Stimulated activated memory B cell treated with anti-CD40 and anti-IgM and Interleukin-4, amounts not matched to agents 10 μg/mL and 1 μg/mL and 100 μg/mL, for 72 hours (primary cell): ENCODE results near the gene AXIN2.
A peak's percentile ranks its signal among the peaks of the same experiment; 100 is the strongest.

Experiments used
- ATAC-seq: fragments of 150-1000 bp; cut with Tn5 transposase; 2 replicates; pipeline ENCODE4 v1.10.0; 2021
- H3K27ac Mint-ChIP-seq: one replicate; pipeline ENCODE4 v1.8.0; 2022; ENCODE audit warnings: mild to moderate bottlenecking, mixed read lengths
- H3K27me3 Mint-ChIP-seq: one replicate; pipeline ENCODE4 v1.8.0; 2022; ENCODE audit warnings: mixed read lengths
- H3K36me3 Mint-ChIP-seq: one replicate; pipeline ENCODE4 v1.8.0; 2022; ENCODE audit warnings: mixed read lengths
- H3K4me1 Mint-ChIP-seq: one replicate; pipeline ENCODE4 v1.8.0; 2022; ENCODE audit warnings: mixed read lengths
- H3K4me3 Mint-ChIP-seq: one replicate; pipeline ENCODE4 v1.8.0; 2022; ENCODE audit warnings: mild to moderate bottlenecking, moderate library complexity, mixed read lengths
- H3K9me3 Mint-ChIP-seq: one replicate; pipeline ENCODE4 v1.8.0; 2022; ENCODE audit warnings: mixed read lengths

AXIN2 gene

DNA sequence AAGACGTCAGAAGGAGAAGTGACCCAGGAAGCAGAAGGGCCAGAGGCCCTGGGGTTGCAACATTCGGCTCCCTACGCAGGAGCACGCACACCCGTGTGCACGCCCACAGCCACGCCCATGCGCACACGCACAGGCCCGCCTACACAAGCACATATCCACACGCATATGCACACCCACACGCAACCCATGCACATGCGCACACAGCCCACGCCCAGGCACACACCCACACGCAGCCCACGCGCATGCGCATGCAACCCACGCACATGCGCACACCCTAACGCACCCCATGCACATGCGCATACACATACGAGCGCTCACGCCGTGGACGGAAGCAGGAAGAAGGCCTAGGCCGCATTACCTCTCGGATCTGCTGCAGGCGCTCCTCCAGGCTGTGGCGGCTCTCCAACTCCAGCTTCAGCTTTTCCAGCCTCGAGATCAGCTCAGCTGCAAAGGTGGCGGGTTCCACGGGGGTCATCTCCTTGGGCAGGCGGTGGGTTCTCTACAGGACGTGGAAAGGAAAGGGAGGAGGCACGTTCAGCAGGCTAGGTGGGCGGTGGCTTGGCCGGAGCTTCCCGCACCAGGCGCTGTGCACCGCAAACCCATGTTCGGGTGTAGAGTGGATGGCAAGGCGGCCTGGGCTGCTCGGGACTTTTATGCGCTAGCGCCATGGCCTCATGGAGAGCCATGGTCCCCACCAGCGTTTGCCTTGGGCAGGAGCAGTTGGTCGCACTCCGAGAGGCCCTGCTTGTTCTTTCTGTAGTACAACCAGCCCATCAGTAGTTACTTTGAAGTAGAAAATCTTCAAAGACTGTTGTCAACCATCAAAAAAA is 23.4 kb downstream of the AXIN2 start:
- peak; percentile 31 for ATAC-seq
- no peaks in the 10 kb centered on the region for H3K27me3 Mint-ChIP-seq
- H3K9me3 Mint-ChIP-seq, result no peaks in the 10 kb centered on the region
- H3K36me3 Mint-ChIP-seq, result peaks cover 5% of the 10 kb centered on the region
- no peak overlapping the region for H3K4me3 Mint-ChIP-seq
- H3K4me1 Mint-ChIP-seq, result no peaks in the 10 kb centered on the region
- H3K27ac Mint-ChIP-seq, result no peak overlapping the region

DNA sequence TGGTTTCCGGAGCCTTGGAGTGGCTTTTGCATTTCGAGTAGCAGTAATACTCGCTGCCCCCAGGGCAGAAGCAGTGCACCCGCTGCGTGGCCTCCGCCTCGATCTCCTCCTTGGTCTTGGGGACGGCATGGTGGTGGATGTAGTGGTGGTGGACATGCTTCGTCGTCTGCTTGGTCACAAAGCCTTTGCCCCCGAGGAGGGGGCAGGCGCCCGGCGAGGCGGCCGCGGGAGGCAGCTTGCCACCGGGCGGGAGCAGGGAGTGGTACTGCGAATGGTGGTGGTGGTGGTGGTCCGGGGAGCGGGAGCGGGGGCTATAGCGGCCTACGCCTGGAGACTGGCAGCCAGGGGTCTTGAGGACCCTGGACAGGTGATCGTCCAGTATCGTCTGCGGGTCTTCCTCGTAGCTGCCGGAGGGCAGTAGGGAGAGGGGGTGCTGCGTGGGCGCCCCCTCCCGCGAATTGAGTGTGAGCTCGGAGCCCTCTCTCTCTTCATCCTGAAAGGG is 24.1 kb downstream of the AXIN2 start:
- no peaks in the 10 kb centered on the region for H3K4me1 Mint-ChIP-seq
- no peak overlapping the region for H3K27ac Mint-ChIP-seq
- H3K36me3 Mint-ChIP-seq, result peaks cover 5% of the 10 kb centered on the region
- H3K4me3 Mint-ChIP-seq, result no peak overlapping the region
- no peaks in the 10 kb centered on the region for H3K27me3 Mint-ChIP-seq
- H3K9me3 Mint-ChIP-seq, result no peaks in the 10 kb centered on the region
- no peak for ATAC-seq

DNA sequence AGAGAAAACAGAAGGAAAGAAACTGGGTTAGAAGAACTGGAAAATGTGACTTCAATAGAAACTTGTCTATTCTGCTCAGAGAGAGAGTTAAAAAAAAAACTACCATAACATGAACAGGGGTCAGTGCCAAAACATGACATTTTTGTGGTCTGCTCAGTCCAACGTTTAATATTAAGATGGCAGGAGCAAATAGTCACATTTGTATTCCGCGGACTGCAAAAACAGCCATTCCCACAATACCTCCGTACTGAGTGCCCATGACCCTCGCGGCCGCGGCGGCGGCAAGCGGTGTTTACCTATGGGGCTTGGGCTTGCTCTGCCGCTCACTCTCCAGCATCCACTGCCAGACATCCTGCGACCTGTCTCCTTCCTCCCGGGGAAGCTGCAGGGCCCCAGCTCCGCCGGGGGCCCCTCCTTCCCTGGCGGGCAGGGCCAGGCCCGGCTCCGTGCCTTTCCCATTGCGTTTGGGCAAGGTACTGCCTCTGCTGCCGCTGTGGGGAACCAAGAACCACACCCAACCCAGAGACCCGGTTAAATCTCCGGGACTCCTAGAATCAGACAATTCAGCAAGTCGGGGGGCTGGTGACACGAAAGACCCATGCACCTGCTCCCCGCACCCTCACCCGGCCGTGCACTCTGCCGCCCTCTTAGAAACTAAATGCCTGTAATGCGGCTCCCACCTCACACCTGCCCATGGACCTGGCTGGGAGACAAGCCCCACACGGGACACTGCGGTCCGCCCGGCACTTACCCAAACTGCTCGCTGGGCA is 24.7 kb downstream of the AXIN2 start:
- H3K27ac Mint-ChIP-seq, result no peak overlapping the region
- peaks cover 5% of the 10 kb centered on the region for H3K36me3 Mint-ChIP-seq

DNA sequence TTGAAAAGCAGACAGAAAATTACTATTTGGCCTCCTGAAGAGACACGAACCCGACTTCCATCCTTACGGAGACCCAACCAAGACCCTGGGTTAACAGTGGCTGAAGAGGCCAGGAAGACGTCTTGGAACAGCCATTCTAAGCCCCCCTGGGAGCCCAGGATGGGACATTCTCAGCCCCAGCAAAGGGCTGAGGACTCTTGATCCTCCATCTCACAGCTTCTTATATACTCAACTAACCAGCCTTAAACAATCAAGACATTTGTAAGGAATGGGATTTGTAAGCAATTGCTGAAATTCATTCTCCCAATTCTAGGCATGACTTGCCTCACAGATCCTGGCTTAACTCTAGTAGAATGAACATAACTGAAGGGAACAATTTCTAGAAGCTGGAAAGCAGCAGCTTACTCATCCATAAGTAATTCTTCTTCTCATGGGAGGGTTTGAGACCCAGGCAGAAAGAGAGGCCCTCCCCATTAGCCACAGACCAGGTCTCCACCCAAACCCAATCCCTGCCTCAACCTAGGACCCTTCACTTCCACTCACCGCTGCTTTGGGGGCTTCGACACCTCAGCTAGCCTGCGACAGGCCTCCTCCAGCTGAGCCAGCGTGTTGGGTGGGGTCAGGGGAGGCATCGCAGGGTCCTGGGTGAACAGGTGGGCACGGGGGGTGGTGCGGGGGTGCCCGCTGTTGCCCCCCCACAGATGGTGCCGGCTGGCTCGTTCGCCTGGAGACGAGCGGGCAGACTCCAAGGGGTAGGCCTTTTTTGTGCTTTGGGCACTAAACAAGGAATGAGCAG is 25.5 kb downstream of the AXIN2 start:
- Mint-ChIP-seq H3K4me3 (no peak overlapping the region), H3K27me3 (no peaks in the 10 kb centered on the region), H3K27ac (no peak overlapping the region), H3K4me1 (no peaks in the 10 kb centered on the region), H3K9me3 (no peaks in the 10 kb centered on the region), H3K36me3 (peaks cover under 1% of the 10 kb centered on the region)
- no peak for ATAC-seq

More for the DNA sequence above, 24.7 kb downstream of the AXIN2 start:
- no peak for ATAC-seq
- Mint-ChIP-seq H3K4me1 (no peaks in the 10 kb centered on the region), H3K4me3 (no peak overlapping the region), H3K9me3 (no peaks in the 10 kb centered on the region), H3K27me3 (no peaks in the 10 kb centered on the region)

DNA sequence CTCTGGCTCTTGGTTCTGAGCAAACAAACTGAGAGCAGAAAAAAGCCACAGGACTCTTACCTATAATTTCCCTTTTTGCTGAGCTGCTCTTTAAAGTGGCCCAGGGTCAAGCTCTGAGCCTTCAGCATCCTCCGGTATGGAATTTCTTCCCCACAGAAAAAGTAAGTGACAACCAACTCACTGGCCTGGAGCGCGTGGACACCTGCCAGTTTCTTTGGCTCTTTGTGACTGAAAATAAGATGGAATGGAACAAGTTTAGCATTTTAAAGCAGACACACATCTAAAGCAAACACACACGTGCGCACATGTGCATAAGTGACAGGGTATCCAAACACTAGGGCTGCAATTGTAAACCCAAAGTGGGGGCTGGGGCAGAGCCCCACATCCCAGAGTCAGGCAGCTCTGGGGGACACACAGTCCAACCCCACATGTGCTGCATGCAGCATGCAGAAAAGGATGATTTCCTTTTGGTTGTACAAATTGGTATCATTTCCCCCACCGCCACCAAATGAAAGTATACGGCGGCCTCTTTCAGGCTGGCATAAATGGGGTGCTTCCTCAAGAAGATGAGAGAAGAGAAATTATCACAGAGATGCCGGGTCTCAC is 27.5 kb downstream of the AXIN2 start:
- no peak for ATAC-seq
- Mint-ChIP-seq H3K27me3 (no peaks in the 10 kb centered on the region), H3K4me1 (no peaks in the 10 kb centered on the region), H3K4me3 (no peak overlapping the region), H3K9me3 (no peaks in the 10 kb centered on the region), H3K36me3 (no peaks in the 10 kb centered on the region), H3K27ac (no peak overlapping the region)

DNA sequence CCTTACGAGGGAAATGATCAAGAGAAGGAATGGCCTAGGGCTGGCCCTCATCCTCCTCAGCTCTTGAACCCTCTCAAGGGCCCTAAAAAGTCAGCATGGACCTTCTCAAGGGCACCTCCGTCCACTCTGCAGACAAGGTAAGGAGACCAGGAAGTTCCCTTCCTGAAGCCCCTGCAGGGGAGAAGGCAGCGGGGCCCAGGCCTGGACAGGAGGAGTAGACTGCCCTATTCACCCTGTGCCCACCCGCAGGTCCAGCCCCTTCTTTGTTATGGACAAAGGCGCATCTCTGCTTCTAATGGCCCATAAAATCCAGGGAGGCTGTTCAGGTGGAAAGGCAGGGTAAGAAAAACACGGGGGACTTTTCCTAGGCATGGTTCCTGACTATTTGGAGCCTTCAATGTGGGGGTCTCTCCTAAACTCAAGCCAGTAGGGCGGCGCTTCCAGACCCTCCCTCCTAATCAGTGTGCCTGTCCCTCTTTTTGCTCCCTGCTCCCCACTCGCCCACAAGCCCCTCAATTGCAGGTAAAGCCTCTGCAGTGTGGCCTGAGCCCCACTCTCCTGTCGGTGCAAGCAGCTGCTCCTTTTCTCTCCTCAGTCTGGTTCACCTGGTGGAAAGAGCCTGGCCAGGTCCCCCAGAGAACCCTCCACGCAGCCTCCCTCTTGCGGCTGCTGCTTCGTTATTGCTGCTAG is 28.2 kb downstream of the AXIN2 start:
- Mint-ChIP-seq H3K27me3 (no peaks in the 10 kb centered on the region), H3K9me3 (no peaks in the 10 kb centered on the region), H3K36me3 (no peaks in the 10 kb centered on the region), H3K27ac (no peak overlapping the region), H3K4me1 (no peaks in the 10 kb centered on the region), H3K4me3 (no peak overlapping the region)
- ATAC-seq, result no peak

DNA sequence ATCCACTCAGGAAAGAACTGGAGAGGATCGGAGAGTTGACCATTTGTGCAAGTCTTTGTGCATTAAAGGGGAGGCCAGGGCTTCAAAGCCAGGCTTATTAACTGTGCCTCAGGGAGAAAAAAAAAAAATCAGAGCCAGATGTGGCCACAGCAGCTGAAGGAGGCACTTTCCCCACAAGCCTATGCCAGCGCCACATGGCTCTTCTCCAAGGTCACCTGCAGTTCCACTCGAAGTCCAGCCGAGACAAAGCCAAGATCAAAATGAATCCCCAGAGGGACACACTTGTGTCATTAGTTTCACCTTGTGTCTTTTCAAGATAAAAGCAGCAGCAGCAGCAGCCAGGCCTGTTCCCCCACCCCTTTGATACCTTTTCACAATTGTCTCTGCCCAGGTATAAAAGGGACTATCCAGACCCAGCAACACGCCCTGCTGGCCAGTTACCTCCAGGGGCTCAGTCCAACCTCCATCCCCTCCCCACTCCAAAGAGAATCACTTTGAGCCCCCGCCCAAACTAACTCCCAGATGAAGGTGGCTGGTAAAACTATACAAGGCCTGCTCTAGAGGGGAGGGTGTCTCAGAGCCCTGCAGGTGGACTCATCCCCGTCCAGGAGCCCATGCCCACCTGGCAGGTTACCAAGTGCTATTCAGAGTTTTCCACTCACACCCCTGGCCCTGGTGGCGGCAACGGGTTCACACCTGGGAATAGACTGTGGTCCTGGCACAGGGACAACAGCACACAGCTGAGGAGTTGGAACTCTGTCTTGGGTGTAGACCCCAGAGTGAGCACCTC is 29.2 kb downstream of the AXIN2 start:
- no peaks in the 10 kb centered on the region for H3K9me3 Mint-ChIP-seq
- H3K4me1 Mint-ChIP-seq, result no peaks in the 10 kb centered on the region
- no peaks in the 10 kb centered on the region for H3K36me3 Mint-ChIP-seq
- no peak overlapping the region for H3K4me3 Mint-ChIP-seq
- no peak for ATAC-seq
- no peak overlapping the region for H3K27ac Mint-ChIP-seq
- no peaks in the 10 kb centered on the region for H3K27me3 Mint-ChIP-seq

DNA sequence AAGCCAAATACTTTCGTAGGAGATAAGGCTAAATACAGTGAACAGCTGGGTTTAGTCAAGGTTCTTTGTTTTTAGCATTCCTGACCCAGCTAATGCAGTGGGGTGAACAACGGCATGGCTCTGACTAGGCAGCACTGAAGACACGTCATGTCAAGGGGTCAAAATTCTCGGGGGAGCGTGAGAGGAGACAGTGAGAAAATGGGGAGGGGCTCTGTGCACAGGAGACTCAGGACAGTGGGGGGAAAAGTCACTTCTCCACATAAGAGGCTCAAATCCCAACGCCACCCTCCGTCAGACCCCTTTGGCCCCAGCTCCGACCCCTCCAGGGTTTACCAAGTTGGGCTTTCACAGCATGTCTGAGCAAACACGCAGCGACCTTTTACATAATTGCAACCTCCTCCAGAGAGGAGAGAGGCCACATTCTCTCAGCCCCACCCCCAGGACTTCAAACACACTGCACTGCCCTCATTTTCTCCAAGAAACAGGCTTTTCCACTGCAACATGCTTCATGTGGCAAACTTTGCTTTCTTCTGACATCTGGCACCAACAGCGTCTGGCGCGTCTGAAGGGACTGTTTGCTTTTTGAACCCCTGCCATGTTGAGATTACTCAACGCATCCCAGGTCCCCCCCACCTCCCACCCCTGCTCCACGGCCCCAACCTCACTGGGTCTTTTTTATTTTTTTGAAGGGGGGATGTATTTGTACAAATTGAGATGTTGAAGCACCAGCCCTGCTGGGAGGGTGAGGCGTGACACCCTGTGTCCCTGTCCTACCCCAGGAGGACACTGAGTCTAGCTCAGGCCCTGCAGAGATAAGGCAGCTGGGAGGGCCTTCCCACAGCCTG is 30.0 kb downstream of the AXIN2 start:
- no peaks in the 10 kb centered on the region for H3K9me3 Mint-ChIP-seq
- H3K27me3 Mint-ChIP-seq, result no peaks in the 10 kb centered on the region
- no peak for ATAC-seq
- H3K27ac Mint-ChIP-seq, result no peak overlapping the region
- H3K4me3 Mint-ChIP-seq, result no peak overlapping the region
- H3K36me3 Mint-ChIP-seq, result no peaks in the 10 kb centered on the region
- no peaks in the 10 kb centered on the region for H3K4me1 Mint-ChIP-seq

DNA sequence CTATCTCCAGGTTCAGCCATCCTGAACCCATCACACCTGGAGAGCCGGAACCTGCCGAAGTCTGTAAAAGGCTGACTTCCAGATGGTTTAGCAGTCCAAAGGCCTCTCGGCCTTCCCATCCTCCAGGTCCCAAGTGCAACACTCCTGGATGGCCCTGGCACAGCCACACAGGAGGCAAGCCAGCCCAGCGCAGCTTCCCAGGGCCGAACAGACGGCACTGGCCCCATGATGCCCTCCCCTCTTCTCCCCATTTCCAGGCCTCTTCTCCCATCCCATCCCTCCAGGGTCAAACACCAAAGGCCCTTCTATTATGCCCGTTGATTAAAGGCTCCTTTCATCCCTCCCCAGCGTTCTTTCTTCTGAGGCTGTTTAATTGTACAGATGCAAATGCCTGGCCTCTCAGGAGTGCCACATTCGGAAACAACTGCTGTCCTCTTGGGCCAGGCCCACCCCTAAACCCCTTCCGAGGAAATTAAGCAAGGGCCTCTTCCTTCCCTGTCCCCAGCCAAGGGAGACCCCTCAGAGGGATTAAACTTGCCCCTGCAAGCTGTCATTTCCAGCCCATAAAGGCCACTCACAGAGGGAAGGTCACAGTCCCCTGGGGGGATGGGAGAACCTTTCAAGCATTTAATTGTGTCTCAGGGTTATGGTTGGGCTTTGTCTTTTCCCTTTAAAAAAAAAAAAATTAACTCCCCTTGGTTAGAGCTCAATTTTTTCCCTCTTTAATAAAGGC is 30.8 kb downstream of the AXIN2 start:
- Mint-ChIP-seq H3K9me3 (no peaks in the 10 kb centered on the region), H3K4me1 (no peaks in the 10 kb centered on the region), H3K4me3 (no peak overlapping the region), H3K27me3 (no peaks in the 10 kb centered on the region), H3K36me3 (no peaks in the 10 kb centered on the region), H3K27ac (no peak overlapping the region)
- ATAC-seq, result no peak

DNA sequence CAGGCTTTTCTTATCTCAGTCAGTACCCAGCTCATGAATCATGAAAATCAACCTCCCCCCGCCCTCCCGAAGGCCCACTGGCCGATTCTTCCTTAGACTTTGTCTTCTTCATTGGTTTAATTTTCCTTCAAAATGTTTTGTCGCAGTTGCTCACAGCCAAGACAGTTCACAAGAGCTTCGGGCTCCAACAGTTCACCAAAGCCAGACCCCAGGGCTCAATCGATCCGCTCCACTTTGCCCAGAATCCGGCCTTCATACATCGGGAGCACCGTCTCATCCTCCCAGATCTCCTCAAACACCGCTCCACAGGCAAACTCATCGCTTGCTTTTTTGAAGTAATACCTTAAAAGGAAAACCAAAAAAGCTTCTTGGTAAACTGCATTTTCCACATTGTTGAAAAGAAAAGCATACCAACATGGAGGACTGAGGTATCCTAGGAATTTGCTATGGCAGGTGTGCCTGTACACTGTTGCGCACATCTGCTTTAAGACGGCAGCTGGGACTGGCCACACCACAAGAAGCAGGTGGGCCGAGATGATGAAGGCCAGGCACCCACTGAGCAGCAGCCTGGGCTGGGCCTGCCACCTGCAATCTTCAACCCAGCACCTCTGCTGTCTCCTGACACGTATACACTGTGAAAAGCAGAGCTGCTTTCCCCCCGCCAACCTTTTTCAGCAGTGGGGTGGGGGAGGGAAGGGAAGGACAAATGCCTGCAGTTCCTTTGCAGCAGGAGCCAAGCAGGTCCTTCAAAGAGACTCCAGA is 31.5 kb downstream of the AXIN2 start:
- H3K27ac Mint-ChIP-seq, result no peak overlapping the region
- ATAC-seq, result no peak
- no peak overlapping the region for H3K4me3 Mint-ChIP-seq
- H3K36me3 Mint-ChIP-seq, result no peaks in the 10 kb centered on the region
- no peaks in the 10 kb centered on the region for H3K4me1 Mint-ChIP-seq
- no peaks in the 10 kb centered on the region for H3K9me3 Mint-ChIP-seq
- no peaks in the 10 kb centered on the region for H3K27me3 Mint-ChIP-seq

DNA sequence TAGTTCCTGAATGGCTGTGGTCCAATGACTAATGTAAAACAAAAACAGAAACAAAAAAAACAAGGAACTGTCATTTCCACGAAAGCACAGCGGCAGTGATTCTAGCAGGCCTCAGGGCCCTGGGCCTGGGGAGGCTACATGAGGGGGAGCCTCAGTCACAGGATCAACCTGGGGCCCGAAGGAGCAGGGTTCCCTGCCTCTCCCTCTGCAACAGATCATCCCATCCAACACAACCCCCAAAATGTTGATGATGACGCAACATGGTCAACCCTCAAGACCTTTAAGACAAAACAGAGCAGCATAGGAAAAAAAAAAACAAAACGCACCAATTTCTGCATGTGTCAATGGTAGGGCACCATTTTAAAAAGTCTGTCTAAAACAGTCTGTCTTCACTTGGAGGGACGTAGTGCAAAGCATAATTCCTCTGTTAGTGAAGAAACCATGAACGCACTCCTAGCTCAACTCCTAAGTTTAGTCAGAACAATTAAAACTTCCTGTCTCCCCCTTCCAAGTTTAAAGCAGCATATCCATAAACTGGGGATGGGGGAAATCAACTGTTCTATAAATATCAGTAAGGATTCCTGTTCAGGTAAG is 32.3 kb downstream of the AXIN2 start:
- Mint-ChIP-seq H3K36me3 (no peaks in the 10 kb centered on the region), H3K9me3 (no peaks in the 10 kb centered on the region), H3K4me3 (no peak overlapping the region), H3K27ac (no peak overlapping the region), H3K27me3 (no peaks in the 10 kb centered on the region), H3K4me1 (no peaks in the 10 kb centered on the region)
- no peak for ATAC-seq
